Vagina (tissue), 2 donors: ENCODE data around the gene PLD5. TPM values are rescaled to one million over a fixed set of nuclear protein-coding genes. Genes with fewer than 3 reads are reported as not detected.

Experiments used
- DNase-seq, 2 donors: peaks; one replicate each; pipeline ENCODE4 v3.0.0-alpha.2; 2017; ENCODE audit errors: extremely low spot score in 2 of 2
- H3K27ac ChIP-seq: fragments of 200-600 bp; sonication (generic); one replicate; pipeline ENCODE4 v1.5.1; 2019
- H3K27me3 ChIP-seq: fragments of 200-600 bp; sonication (generic); one replicate; pipeline ENCODE4 v1.5.1; 2019
- H3K36me3 ChIP-seq, 2 donors: fragments of 200-600 bp; sonication (generic); one replicate each; pipeline ENCODE4 v1.5.1; 2017 to 2019
- H3K4me1 ChIP-seq: fragments of 200-600 bp; sonication (generic); one replicate; pipeline ENCODE4 v1.5.1; 2019
- H3K4me3 ChIP-seq, 2 donors: fragments of 200-600 bp; sonication (generic); 1 replicate in 1 of 2; 2 replicates in 1 of 2; pipeline ENCODE4 v1.5.1; 2016 to 2019
- H3K9me3 ChIP-seq: fragments of 200-600 bp; sonication (generic); one replicate; pipeline ENCODE4 v1.5.1; 2019
- CTCF ChIP-seq, 3 experiments: fragments of 450-650 bp in 2 of 3; fragments of 200-600 bp in 1 of 3; sonication (generic) in 1 of 3; IDR thresholded peaks; one replicate each; pipeline ENCODE4 v1.5.1; 2017 to 2019; ENCODE audit warnings: antibody characterized with exemption in 3 of 3, mild to moderate bottlenecking in 2 of 3, moderate library complexity in 2 of 3
- POLR2A ChIP-seq, 2 donors: fragments of 450-650 bp; IDR thresholded peaks; one replicate each; pipeline ENCODE4 v1.6.1; 2017; ENCODE audit warnings: antibody characterized with exemption in 2 of 2, mild to moderate bottlenecking in 2 of 2, moderate library complexity in 2 of 2
- POLR2AphosphoS5 ChIP-seq, 2 donors: sonication (generic); formaldehyde crosslinking; IDR thresholded peaks; one replicate each; pipeline ENCODE4 v1.9.0; 2017; ENCODE audit warnings: antibody characterized with exemption in 2 of 2, mild to moderate bottlenecking in 2 of 2, low read depth in 1 of 2; ENCODE audit not compliant: insufficient read depth in 1 of 2
- intact Hi-C: fragments of 100-400 bp; cut with DNase I; formaldehyde crosslinking; loops from one replicate; pipeline ENCODE4 v1.15.1; 2023
- total RNA-seq: library from RNA; depleted of rRNA; stranded (reverse); fragments of >200 nt; gene quantifications from one replicate; pipeline ENCODE4 v1.2.3, GENCODE V29; 2016

Gene PLD5
- total RNA-seq, 1 donor from 2014 or later = 1.5 TPM

GRCh38 chr1:242245255-242245654 lies 279.2 kb downstream of the PLD5 start:
- intact Hi-C loops = no loop called here
- TF ChIP-seq POLR2A (IDR thresholded peaks at IDR 0.05) (no peak), CTCF (IDR thresholded peaks at IDR 0.05) (no peak), POLR2AphosphoS5 (IDR thresholded peaks at IDR 0.05; ENCODE audit: insufficient read depth in 1 of 2, low read depth in 1 of 2) (no peak)
- H3K4me1 ChIP-seq = no peaks in the 10 kb centered on the region
- H3K4me3 ChIP-seq = no peak overlapping the region
- H3K27ac ChIP-seq = no peak overlapping the region
- H3K36me3 ChIP-seq = no peaks in the 10 kb centered on the region
- H3K27me3 ChIP-seq = no peaks in the 10 kb centered on the region
- no peak for DNase-seq
- H3K9me3 ChIP-seq = no peaks in the 10 kb centered on the region

- no peak overlapping the region for H3K4me3 ChIP-seq
- DNase-seq = no peak
- H3K27ac ChIP-seq = no peak overlapping the region
- TF ChIP-seq POLR2AphosphoS5 (IDR thresholded peaks at IDR 0.05; ENCODE audit: insufficient read depth in 1 of 2, low read depth in 1 of 2) = no peak
- TF ChIP-seq CTCF (IDR thresholded peaks at IDR 0.05) = no peak
- TF ChIP-seq POLR2A (IDR thresholded peaks at IDR 0.05) = no peak
- no peaks in the 10 kb centered on the region for H3K4me1 ChIP-seq
- no peaks in the 10 kb centered on the region for H3K9me3 ChIP-seq
- H3K36me3 ChIP-seq = no peaks in the 10 kb centered on the region
- H3K27me3 ChIP-seq = no peaks in the 10 kb centered on the region
- intact Hi-C loops = no loop called here
Observed at GRCh38 chr1:242243472-242243871, 281.0 kb downstream of the PLD5 start.

GRCh38 chr1:242242983-242243382 lies 281.5 kb downstream of the PLD5 start:
- intact Hi-C loops = no loop called here
- no peak for DNase-seq
- Histone ChIP-seq H3K36me3 (no peaks in the 10 kb centered on the region), H3K4me3 (no peak overlapping the region), H3K9me3 (no peaks in the 10 kb centered on the region), H3K4me1 (no peaks in the 10 kb centered on the region), H3K27ac (no peak overlapping the region), H3K27me3 (no peaks in the 10 kb centered on the region)
- no peak for TF ChIP-seq POLR2AphosphoS5 (IDR thresholded peaks at IDR 0.05; ENCODE audit: insufficient read depth in 1 of 2, low read depth in 1 of 2)
- TF ChIP-seq POLR2A (IDR thresholded peaks at IDR 0.05) = no peak
- TF ChIP-seq CTCF (IDR thresholded peaks at IDR 0.05) = no peak

GRCh38 chr1:242241936-242242335 lies 282.6 kb downstream of the PLD5 start:
- intact Hi-C loops = no loop called here
- Histone ChIP-seq H3K4me3 (no peak overlapping the region), H3K36me3 (no peaks in the 10 kb centered on the region), H3K9me3 (no peaks in the 10 kb centered on the region), H3K27me3 (no peaks in the 10 kb centered on the region), H3K4me1 (no peaks in the 10 kb centered on the region), H3K27ac (no peak overlapping the region)
- no peak for DNase-seq
- no peak for TF ChIP-seq POLR2A (IDR thresholded peaks at IDR 0.05)
- no peak for TF ChIP-seq CTCF (IDR thresholded peaks at IDR 0.05)
- no peak for TF ChIP-seq POLR2AphosphoS5 (IDR thresholded peaks at IDR 0.05; ENCODE audit: insufficient read depth in 1 of 2, low read depth in 1 of 2)

GRCh38 chr1:242240691-242241090 lies 283.8 kb downstream of the PLD5 start:
- Histone ChIP-seq H3K27ac (no peak overlapping the region), H3K4me3 (no peak overlapping the region), H3K27me3 (no peaks in the 10 kb centered on the region), H3K9me3 (no peaks in the 10 kb centered on the region), H3K36me3 (no peaks in the 10 kb centered on the region), H3K4me1 (no peaks in the 10 kb centered on the region)
- no peak for DNase-seq
- intact Hi-C loops = no loop called here
- TF ChIP-seq POLR2A (IDR thresholded peaks at IDR 0.05) (no peak), POLR2AphosphoS5 (IDR thresholded peaks at IDR 0.05; ENCODE audit: insufficient read depth in 1 of 2, low read depth in 1 of 2) (no peak), CTCF (IDR thresholded peaks at IDR 0.05) (no peak)
